Astrocyte of the cerebellum (primary cell): ENCODE results near the gene CGB3.

Experiments used
- DNase-seq: peaks from one replicate; pipeline ENCODE4 v3.0.0-alpha.2; 2011; ENCODE audit warnings: low read depth
- H3K4me3 ChIP-seq: 2 replicates; pipeline ENCODE4 v1.5.1; 2011; ENCODE audit warnings: mild to moderate bottlenecking, low read depth, low read length, moderate library complexity
- in situ Hi-C: cut with HindIII; loops from 2 replicates; pipeline ENCODE4 v1.10.0; 2017; ENCODE audit warnings: low sequenced_read_pairs
- TF ChIP-seq, protein P1 (sequence below): IDR thresholded peaks from 2 replicates; pipeline ENCODE4 v1.5.1; 2012; ENCODE audit warnings: low read length, low read depth, moderate library complexity, mild to moderate bottlenecking; ENCODE audit errors: missing control alignments

The CGB3 gene

DNA sequence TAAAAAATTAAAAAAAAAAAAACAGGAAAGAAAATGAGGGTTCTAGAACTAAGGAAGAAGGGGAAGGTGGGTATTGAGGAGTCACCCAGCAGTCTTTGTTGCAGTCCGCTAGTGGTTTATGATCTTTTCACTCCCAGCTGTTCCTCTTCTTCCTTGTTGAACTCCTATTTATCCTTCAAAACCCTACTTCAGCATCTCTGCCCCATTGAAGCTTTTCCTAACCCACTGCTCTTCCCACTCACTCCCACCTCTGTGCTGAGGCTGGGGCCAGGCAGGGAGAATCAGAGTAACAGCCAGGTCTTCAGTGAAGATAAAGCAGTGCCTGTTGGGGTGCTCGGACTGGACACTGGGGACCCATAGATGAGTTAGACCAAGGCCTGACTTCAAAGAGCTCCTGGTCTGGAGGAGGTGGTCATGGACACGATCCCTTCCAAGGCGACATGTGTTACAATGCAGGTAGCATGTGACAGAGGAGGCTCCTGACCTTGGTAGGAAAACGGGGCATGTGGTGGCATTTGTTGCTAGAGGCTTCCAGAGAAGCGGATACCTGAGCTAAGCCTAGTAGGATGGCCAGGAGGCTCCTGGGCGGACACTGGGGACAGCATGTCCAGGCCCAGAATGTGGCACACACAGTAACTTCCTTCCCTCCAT is 19.0 kb downstream of the CGB3 start:
- DNase-seq = no peak
- H3K4me3 ChIP-seq = no peak overlapping the region
- in situ Hi-C loops = no loop called here
- TF ChIP-seq, protein P1, sequence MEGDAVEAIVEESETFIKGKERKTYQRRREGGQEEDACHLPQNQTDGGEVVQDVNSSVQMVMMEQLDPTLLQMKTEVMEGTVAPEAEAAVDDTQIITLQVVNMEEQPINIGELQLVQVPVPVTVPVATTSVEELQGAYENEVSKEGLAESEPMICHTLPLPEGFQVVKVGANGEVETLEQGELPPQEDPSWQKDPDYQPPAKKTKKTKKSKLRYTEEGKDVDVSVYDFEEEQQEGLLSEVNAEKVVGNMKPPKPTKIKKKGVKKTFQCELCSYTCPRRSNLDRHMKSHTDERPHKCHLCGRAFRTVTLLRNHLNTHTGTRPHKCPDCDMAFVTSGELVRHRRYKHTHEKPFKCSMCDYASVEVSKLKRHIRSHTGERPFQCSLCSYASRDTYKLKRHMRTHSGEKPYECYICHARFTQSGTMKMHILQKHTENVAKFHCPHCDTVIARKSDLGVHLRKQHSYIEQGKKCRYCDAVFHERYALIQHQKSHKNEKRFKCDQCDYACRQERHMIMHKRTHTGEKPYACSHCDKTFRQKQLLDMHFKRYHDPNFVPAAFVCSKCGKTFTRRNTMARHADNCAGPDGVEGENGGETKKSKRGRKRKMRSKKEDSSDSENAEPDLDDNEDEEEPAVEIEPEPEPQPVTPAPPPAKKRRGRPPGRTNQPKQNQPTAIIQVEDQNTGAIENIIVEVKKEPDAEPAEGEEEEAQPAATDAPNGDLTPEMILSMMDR = no peak

GRCh38 chr19:49004133-49004532 is 20.0 kb downstream of the CGB3 start:
- H3K4me3 ChIP-seq = no peak overlapping the region
- TF ChIP-seq, protein P1 = no peak
- no peak for DNase-seq
- in situ Hi-C loops = no loop called here

DNA sequence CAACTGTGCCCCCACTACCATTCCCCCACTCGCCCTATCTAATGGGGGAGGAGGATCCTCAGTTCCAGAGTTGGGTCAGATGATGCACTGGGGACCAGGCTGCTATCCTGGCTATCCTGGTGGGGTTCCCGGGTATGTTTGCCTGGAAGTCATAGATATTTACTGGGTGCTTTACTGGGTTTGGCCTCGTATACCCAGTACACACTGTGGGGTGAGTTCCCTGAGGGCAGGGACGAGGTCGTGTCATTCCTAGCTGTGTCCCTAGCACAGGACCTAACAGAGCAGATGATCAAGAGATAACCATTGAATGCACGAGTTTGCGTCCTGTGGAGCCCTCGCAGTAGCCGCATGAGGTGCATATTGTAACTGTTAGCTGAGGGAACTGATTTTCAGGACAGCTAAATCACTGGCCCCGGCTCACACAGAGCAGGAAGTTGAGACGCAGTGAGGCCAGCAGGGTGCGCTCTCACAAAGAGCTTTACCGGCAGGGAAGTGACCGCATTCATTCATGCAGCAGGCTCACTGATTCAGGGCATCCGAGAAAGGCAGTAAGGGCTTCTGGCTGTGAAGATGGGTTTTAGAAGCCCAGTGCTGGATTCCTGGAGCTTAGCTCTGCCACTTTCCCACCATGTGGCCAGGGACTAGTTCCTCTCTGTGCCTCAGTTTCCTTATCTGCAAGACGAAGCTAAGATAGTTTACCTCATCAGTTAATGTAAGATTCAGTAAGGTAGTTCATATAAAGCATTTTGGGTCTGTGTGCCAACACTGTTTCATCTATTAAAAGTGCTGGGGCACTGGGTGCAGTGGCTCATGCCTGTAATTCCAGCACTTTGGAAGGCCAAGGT is 24.4 kb downstream of the CGB3 start:
- in situ Hi-C loops = no loop called here
- peak; percentile 66 for DNase-seq
- TF ChIP-seq, protein P1 = peak; percentile 93
- H3K4me3 ChIP-seq = no peak overlapping the region

DNA sequence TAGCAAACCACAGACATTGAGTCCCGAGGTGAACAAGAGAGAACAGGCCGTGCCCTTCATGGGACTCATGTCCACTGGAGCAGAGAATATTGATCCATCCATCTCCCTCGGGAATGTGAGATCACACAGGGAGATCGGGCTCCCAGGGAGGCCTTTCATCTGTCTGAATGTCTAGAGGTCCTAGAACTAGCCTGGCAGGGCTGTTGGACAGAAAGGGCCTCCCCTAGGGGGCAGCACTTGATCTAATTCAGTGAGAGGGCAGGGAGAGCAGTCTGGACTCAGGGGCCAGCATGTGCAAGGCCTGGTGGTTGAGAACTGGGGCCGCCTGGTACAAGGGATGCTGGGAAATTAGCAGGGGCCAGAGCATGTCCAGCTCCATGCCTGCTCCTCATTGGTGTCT is 26.2 kb downstream of the CGB3 start:
- DNase-seq = no peak
- TF ChIP-seq, protein P1 = peak; percentile 65

GRCh38 chr19:48994035-48994386 is 30.1 kb downstream of the CGB3 start:
- in situ Hi-C loops = no loop called here
- H3K4me3 ChIP-seq = peak overlapping the region; percentile 93
- DNase-seq = no peak
- TF ChIP-seq, protein P1 = no peak

More for the DNA sequence above, 26.2 kb downstream of the CGB3 start:
- in situ Hi-C loops = no loop called here
- H3K4me3 ChIP-seq = no peak overlapping the region

DNA sequence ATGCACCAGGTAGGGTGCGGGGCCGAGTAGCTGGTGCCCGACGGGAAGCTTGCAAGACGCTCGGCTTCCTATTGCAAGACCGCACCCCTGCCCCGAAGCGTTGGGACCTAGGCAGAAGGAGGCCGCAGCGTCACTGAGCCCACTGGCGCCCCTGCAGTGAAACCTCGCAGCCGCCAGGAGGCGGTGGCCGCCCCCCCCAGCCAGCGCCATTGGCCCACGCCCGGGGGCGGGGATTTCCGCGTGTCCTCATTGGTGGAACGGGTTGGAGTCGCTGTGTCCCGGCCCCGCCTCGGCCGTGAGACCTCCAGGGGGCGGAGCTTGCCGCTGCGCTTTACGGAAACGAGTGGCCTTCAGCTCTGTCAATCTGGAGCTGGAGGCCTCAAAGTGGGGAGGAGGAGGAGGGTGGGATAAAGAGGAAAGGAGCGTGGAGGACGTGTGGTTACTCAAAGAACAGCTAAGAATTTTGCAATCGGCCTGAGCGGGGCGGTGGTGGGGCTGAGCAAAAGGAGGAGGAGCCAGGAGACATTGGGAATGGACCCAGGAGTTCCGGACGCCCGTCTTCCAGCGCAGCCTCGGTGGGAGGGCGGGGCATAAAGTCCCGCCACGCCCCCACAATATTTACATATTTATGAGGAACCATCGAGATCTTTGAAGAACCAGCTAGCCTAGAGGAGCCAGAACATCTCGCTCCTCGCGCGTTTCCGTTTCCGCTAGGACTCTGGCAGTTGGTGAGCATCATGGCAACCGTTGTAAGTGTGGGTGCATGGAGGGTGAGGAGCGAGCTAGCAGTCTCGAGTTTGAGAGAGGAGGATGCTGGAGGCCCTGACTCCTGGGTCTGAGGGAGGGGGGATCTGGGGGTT is 30.7 kb downstream of the CGB3 start, which contains the start of the genes GYS1 and RUVBL2:
Gene GYS1 (minus strand): TSS at position 135 of the 860 bp plus-strand sequence. CDS start 197 bp downstream, outside the sequence.
Gene RUVBL2 (plus strand): TSS at position 713 of the 860 bp plus-strand sequence. CDS start 25 bp downstream, at position 738.
- peak; percentile 99 for DNase-seq
- in situ Hi-C loops = no loop called here
- TF ChIP-seq, protein P1 = peak; percentile 86
- peak within 1 kb of the TSS; percentile 93 for H3K4me3 ChIP-seq
